GM21786 (cell line): ENCODE measurements around the gene PRDM7.

Experiments used
- ATAC-seq: cut with Tn5 transposase; IDR thresholded peaks from one replicate; pipeline ENCODE4 v1.9.1; 2021; ENCODE audit not compliant: unreplicated experiment

PRDM7 gene

DNA sequence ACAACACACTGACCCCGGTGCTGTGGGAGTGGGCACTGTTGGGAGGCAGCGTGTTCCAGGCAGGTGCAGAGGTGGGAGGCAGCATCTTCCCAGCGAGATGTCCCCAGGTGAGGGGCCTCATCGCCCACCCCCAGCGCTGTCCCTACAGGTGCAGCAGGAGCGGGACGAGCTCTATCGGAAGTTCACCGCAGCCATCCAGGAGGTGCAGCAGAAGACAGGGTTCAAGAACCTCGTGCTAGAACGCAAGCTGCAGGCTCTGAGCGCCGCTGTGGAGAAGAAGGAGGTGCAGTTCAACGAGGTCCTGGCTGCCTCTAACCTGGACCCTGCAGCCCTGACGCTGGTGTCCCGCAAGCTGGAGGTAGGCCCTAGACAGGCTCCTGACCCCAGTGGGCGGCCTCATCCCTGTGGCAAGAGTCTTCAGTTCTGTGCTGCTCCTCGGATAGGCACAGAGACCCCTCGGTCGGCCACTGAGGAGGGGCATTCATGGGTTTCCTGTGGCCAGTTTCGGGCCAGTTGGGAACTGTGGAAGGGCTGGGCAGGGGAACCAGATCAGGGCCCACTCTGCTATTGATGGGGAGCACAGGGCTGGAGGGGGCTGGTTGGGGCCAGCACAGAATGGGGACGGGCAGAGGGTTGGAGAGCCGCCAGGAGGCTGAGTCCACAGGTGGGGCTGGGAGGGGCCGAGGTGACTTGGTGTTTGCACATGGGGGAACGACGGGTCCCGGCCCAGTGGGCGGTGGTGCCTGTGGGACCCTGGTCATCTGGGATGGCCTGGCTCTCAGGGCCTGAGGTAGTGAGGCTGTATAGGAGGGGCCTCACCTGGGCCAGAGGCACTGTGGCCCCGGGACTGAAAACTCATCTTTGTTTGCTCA lies 36.7 kb downstream of the PRDM7 start:
- ATAC-seq = no peak

DNA sequence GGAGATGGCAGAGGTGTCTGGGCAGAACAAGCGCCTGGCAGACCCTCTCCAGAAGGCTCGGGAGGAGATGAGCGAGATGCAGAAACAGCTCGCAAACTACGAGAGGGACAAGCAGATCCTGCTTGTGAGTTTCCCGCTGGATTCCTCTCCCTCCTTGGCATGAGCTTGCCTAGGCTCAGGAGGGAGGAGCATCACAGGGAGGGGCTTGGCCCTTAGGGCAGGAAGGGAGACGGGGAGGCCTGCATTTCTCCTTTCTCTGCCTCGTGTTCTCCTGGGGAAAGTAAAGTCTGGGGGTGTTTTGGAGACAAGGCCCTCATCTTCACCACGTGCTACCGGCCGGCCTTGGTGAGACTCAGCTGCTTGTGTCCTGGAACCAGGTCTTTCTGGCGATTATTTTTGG lies 39.9 kb downstream of the PRDM7 start:
- ATAC-seq = no peak

GRCh38 chr16:90035902-90036301 lies 41.2 kb downstream of the PRDM7 start:
- no peak for ATAC-seq

DNA sequence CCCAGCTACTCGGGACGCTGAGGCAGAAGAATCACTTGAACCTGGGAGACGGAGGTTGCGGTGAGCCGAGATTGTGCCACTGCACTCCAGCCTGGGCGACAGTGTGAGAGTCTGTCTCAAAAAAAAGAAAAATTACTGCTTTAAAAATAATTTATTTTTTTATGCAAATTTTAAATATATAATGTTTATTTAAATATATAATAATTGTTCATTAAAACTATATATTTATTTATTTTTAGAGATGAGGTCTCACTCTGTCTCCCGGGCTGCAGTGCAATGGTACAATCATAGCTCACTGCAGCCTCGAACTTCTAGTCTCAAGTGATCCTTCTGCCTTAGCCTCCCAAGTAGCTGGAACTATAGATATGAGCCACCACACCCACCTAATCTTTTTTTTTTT lies 42.6 kb downstream of the PRDM7 start:
- no peak for ATAC-seq

DNA sequence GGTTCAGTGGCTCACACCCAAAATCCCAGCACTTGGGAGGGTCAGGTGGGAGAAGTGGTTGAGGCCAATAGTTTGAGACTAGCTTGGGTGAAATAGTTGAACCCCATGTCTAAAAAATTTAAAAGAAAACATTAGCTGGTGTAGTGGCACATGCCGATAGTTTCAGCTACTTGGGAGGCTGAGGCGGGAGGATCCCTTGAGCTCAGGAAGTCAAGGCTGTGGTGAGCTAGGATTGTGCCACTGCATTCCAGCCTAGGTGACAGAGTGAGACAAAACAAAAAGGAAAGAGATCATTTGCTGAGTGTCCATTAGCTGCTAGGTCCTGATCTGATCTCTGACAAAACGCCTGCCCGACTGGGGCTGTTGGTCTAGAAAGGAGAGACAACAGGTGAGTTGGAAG lies 43.7 kb downstream of the PRDM7 start:
- no peak for ATAC-seq

- ATAC-seq = no peak
These were observed 44.3 kb downstream of the PRDM7 start for GRCh38 chr16:90032674-90033331.

DNA sequence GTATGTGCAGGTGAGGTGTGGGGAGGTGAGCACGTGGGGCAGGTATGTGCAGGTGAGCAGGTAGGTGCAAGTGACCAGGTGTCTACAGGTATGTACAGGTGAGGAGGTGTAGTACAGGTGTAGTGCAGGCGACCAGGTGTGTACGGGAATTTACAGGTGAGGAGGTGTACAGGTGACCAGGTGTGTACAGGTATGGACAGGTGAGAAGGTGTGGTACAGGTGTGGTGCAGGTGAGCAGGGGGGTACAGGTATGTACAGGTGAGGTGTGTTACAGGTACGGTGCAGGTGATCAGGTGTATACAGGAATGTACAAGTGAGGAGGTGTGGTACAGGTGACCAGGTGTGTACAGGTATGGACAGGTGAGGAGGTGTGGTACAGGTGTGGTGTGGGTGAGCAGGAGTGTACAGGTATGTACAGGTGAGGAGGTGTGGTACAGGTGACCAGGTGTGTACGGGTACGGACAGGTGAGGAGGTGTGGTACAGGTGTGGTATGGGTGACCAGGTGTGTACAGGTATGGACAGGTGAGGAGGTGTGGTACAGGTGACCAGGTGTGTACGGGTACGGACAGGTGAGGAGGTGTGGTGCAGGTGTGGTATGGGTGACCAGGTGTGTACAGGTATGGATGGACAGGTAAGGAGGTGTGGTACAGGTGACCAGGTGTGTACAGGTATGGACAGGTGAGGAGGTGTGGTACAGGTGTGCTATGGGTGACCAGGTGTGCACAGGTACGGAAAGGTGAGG lies 45.0 kb downstream of the PRDM7 start:
- no peak for ATAC-seq

- ATAC-seq = no peak
These were observed 45.8 kb downstream of the PRDM7 start for GRCh38 chr16:90031186-90031930.

- no peak for ATAC-seq
These were observed 48.1 kb downstream of the PRDM7 start for GRCh38 chr16:90028985-90029384.

- no peak for ATAC-seq
These were observed 49.5 kb downstream of the PRDM7 start for GRCh38 chr16:90027611-90028010.

DNA sequence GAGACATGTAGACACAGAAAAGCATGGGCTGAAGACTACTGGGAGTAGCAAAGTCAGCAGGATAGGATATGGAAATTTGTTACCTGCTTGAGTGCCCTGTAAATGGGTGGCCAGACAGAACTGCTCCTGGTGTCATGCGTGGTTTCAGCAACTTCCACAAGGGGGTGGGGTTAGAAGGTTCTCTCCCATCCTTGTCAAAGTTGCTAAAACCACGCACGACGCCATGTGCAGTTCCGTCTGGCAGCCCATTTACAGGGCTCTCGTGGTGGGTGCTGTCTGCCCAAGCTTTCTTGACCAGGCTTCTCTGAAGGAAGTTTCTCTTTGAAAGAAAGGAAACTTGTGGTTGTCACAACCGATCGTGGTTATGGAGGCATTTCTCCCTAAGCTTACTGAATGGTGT lies 51.0 kb downstream of the PRDM7 start:
- no peak for ATAC-seq

GRCh38 chr16:90023078-90023447 lies 54.1 kb downstream of the PRDM7 start:
- no peak for ATAC-seq

DNA sequence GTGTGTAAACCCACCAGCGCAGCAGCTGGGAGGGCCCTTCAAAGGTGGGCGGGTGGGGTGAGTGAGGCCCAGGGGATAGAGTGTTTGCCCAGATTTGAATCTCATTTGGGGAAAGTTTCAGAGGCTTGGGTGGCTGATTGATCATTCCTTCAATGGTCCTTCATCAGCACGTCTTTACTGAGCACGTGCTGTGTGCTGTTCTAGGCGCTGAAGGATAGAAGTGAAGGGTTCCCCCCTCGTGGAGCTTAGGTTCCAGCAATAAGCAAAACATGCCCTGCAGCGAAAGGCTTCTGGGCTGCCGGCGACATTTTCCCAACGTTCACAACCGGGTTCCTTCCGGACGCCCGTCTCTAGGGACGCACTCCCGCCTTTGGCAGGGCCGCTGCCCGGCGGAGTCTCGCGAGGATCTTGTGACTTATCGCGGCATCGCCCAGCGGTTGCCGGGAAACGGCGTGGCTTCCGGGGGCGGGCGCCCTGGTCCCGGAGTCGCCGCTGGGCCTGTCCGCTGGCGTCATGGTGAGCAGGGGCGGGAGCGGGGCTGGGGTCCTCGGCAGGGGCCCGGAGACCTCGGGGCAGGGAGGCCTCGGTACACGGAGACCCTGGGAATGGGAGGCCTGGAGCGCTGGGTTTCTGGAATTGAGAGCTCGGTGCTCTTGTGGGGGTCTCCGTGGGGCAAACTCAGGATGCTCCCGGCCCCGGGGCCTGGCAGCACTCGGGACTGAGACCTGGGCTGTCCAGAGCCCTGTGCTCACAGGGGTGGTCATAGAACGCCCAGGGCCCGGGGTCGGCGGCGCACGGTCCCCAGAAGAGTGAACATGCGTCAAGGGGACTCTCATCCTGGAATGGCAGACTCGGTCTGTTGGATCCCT lies 54.7 kb downstream of the PRDM7 start:
- ATAC-seq = no peak

- no peak for ATAC-seq
These were observed 56.2 kb downstream of the PRDM7 start for GRCh38 chr16:90020838-90021382.

- no peak for ATAC-seq
These were observed 56.8 kb downstream of the PRDM7 start for GRCh38 chr16:90020260-90020837.

GRCh38 chr16:90019543-90020259 lies 57.4 kb downstream of the PRDM7 start:
- ATAC-seq = no peak

DNA sequence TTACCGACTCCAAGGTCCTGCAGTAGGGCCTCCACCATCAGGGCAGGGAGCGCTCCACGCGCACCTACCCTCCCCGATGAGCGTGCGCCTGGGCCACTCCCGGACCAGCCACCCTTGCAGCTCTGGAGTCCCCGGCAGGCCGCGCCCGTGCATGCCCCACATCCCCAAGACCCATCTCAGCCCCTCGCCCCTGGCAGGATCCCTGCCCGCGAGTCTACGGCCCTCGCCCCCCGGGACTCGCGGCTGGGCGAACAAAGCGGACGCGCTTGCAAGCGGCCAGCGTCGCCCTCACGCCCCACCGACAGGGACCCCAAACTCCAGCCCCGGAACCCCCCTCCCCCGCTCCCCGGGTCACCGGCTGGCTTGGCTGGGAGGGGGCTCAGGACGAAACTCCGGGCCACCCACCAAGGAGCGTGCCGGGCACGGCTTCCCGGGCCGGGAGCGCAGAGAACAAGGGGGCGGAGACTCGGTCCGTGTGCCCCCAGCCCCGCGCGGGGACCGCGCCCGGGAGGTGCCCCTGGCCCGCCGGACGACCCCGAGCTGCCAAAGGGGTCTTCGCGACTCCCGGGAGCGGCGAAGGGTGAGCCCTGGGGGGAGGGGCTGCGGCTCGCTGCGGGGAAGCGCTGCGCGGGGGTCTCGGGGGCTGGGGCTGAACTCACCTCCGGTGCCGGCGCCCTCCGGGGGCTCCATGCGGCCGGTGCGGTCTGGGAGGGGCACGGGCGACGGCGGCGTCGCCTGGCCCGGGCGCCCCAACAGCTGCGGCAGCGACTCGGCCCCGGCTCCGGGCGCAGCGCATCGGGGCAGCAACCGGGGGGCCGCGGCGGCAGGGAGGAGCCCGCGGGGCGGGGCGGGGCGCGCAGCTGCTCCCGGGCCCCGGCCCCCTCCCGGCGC lies 58.2 kb downstream of the PRDM7 start, which contains the start of gene DBNDD1:
DBNDD1 (minus strand) TSS at position 805 of the 891 bp plus-strand sequence; CDS start at position 690, 115 bp downstream.
- ATAC-seq = no peak

- ATAC-seq = no peak
These were observed 58.9 kb downstream of the PRDM7 start for GRCh38 chr16:90018297-90018651.
